GM18505 (cell line): Measurements from ENCODE around the gene C11orf65.
"Not testable (repeated sequence)": the region's sequence is repeated elsewhere in the genome, so short reads cannot be mapped to it uniquely, and the experiment has no call there.

ENCODE experiments used
- ATAC-seq: cut with Tn5 transposase; IDR thresholded peaks from one replicate; pipeline ENCODE4 v1.9.1; 2021; ENCODE audit not compliant: unreplicated experiment
- POLR2A ChIP-seq: IDR thresholded peaks from 4 replicates; pipeline ENCODE4 v1.6.1; 2011; ENCODE audit warnings: borderline replicate concordance; ENCODE audit not compliant: insufficient read depth, insufficient read length; ENCODE audit errors: extremely low read depth

Gene C11orf65

GRCh38 chr11:108435066-108435465 is 32.3 kb downstream of the C11orf65 start:
- no peak for ATAC-seq
- no peak for TF ChIP-seq POLR2A

DNA sequence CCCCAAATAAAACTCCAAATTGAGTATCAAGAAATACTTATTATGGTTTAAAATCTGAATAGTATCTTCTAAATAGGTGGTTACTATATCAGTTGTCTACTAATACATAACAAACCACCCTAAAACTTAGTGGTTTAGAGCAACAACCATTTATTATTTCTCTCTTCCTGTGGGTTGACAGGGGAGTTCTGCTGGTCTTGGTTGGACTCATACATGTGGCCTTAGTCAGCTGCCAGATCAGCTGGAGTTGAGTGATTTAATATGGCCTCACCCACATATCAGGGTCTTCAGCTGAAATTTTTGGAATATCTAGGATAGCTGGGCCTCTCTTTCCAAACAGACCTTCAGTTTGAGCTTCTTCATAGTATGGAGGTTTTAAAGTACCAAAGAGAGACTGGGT is 34.5 kb downstream of the C11orf65 start:
- TF ChIP-seq POLR2A, result no peak
- ATAC-seq, result no peak

DNA sequence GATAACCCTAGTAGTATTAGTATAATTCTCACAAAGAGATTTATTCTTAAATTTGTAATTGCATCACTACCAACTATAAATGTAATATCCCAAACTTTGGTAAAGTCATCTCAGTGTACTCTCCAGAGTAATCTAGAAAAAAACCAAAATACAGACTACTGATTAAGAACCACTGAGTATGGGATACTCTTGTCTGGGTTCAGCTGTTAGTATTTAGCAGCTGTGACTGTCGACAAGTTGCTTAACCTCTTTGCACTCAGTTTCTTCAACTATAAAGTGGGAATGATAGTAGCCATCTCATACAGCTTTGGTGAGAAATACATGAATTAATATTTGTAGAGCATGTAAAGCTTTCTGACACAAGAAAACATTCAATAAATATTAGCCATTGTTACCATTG is 35.3 kb downstream of the C11orf65 start:
- no peak for ATAC-seq
- TF ChIP-seq POLR2A, result no peak

DNA sequence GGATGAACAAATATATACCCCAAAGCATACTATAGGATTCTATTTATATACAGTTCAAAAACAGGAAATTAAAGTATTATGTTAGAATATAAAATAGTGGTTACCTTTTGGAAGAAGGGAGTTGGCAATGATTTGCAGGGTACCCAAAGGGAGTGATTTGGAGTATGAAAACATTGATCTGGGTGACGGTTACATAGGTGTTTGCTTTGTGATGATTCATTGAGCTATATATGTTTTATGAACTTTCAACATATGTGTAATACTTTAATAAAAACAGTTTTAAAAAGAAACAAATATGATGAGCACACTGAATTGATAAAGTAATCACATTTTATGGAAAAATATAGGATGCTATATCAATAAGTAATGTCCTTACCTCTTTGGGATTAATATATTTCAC is 36.0 kb downstream of the C11orf65 start:
- no peak for ATAC-seq
- no peak for TF ChIP-seq POLR2A

- not testable (repeated sequence) for ATAC-seq
Observed at GRCh38 chr11:108417551-108417950, 49.8 kb downstream of the C11orf65 start.

- no peak for ATAC-seq
- no peak for TF ChIP-seq POLR2A
Observed at GRCh38 chr11:108414958-108415357, 52.4 kb downstream of the C11orf65 start.

DNA sequence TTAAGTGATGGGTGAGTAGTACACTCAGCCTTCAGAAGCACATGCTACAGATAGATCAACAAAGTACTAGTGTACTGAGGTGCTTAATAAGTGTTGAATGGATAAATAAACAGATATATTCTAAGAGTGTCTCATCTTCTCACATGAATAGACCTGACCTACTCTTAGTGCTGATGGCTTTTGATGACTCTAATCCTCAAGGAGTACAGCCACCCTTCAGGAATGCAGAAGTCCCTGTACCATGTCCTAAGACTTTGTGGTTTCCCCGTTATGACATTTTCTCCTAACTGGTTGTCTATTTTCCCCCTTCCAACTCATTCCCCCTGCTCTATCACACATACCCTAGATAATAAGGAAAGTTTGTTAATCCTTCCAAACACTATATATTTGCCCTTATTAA is 61.6 kb downstream of the C11orf65 start:
- no peak for TF ChIP-seq POLR2A
- ATAC-seq, result no peak

- no peak for TF ChIP-seq POLR2A
- no peak for ATAC-seq
Observed at GRCh38 chr11:108403052-108403451, 64.3 kb downstream of the C11orf65 start.

DNA sequence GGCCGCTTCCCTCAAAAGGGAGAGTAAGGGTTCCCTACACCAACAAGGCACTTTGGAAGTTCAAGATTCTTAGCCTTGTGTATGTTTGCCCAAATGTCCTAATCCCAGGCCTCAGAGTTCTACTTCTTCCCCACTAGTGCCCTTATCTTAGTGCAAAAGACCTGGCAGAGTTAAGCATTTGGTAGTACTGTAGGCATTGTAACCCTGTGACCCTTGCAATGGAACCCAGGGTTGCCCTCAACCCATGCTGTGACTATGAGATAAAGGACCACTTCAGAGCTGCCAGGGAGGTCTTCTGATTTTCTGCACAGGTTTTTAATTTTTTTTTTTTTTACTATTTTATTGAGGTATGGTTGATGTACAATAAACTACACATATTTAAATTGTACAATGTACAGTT is 65.1 kb downstream of the C11orf65 start:
- no peak for TF ChIP-seq POLR2A
- no peak for ATAC-seq

- no peak for ATAC-seq
- no peak for TF ChIP-seq POLR2A
Observed at GRCh38 chr11:108398439-108398838, 68.9 kb downstream of the C11orf65 start.

- ATAC-seq, result not testable (repeated sequence)
Observed at GRCh38 chr11:108396672-108397071, 70.7 kb downstream of the C11orf65 start.

DNA sequence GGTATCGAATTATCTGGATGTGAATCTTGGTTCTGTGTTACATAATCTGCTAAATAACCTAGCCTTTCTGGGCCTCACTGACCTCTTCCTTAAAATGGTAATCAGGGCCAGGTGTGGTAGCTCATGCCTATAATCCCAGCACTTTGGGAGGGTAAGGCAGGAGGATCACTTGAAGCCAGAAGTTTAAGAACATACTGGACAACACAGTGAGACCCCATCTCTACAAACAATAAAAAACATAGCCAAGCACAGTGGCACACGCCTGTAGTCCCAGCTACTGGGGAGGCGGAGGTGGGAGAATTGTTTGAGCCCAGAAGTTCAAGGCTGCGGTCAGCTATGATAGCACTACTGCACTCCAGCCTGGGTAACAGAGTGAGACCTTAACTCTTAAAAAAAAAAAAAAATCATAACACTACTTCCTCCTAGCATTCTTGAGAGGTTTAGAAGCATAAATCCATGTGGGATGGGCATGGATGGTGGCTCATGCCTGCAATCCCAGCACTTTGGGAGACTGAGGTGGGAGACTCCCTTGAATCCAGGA is 72.5 kb downstream of the C11orf65 start:
- TF ChIP-seq POLR2A, result no peak
- ATAC-seq, result no peak

DNA sequence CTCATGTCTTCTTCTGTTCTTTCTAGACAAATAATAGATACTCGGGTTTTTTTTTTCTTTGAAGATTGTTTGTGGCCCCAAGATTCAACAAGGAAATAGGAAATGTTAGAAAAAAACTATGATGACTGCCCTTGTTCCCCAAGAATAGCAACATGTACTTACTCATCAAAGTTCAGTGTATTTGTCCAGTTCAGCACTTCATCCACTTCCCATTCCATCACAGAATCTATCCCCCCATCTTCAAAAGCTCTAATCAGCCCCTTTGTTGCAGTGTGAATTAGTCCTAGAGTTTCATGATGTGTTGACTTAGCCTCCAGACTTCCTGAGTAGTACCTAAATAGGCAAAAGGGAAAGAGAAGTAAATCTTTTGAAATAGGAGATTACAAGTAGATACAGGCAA is 74.3 kb downstream of the C11orf65 start:
- no peak for TF ChIP-seq POLR2A
- no peak for ATAC-seq

DNA sequence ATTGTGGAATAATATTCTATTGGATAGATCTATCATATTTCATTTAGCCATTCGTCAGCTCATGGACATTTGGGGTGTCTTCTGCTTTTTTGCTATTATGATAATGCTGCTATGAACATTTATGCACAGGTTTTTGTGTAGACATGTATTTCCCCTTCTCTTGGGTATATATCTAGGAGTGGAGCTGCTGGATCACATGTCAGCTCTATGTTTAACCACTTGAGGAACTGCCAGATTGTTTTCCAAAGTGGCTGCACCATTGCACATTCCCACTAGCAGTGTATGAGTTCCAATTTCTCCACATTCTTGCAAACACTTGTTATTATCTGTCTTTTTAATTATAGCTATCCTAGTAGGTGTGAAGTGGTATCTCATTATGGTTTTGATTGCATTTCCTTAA is 75.0 kb downstream of the C11orf65 start:
- ATAC-seq, result no peak
- no peak for TF ChIP-seq POLR2A

GRCh38 chr11:108388576-108388975 is 78.8 kb downstream of the C11orf65 start:
- no peak for TF ChIP-seq POLR2A
- ATAC-seq, result no peak

- ATAC-seq, result not testable (repeated sequence)
Observed at GRCh38 chr11:108373505-108373904, 93.8 kb downstream of the C11orf65 start.
